ENCODE results near the gene GGT5.

Gene GGT5

GRCh38 chr22:24181088-24181995 is 63.5 kb downstream of the GGT5 start, which contains the start of gene SUSD2:
Gene SUSD2 (plus strand): TSS chr22:24181487. CDS start chr22:24181520, 33 bp downstream.
- no peak for DNase-seq

GRCh38 chr22:24180316-24181087 is 64.4 kb downstream of the GGT5 start:
- DNase-seq: no peak

DNA sequence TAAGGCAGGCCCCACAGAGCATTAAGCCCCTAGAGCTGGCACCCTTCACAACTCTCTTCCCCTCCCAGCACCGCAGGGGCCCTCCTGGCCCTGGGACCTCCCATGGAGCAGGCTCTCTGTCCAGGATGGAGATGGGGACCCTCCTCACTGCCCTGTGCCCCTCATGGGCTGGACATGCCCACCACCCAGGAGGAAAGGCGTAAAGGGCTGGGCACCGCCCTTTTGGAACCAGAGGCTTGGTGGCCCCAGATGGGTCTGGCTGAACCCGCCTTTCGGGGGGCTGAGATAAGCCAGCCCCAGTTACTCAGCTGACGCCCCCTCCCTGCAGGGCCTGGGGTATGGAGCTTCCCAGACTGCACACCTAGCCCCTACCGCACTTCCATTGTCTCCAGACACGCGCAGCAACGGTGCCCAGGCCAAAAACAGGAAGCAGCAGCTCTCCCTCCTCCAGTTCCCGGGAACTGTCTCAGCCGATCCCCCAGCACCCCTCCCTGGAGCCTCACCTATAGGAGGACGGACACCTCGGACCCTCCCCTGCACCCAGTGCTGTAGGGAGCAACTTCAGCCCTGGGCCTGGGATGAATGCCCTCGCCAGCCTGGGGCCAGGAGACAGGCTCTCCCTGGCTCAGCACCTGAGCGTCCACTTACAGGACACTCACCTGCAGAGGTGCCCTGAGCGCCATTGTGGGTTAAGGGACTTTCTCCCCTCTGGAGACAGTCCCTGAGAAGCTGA is 65.2 kb downstream of the GGT5 start:
- DNase-seq: no peak

DNA sequence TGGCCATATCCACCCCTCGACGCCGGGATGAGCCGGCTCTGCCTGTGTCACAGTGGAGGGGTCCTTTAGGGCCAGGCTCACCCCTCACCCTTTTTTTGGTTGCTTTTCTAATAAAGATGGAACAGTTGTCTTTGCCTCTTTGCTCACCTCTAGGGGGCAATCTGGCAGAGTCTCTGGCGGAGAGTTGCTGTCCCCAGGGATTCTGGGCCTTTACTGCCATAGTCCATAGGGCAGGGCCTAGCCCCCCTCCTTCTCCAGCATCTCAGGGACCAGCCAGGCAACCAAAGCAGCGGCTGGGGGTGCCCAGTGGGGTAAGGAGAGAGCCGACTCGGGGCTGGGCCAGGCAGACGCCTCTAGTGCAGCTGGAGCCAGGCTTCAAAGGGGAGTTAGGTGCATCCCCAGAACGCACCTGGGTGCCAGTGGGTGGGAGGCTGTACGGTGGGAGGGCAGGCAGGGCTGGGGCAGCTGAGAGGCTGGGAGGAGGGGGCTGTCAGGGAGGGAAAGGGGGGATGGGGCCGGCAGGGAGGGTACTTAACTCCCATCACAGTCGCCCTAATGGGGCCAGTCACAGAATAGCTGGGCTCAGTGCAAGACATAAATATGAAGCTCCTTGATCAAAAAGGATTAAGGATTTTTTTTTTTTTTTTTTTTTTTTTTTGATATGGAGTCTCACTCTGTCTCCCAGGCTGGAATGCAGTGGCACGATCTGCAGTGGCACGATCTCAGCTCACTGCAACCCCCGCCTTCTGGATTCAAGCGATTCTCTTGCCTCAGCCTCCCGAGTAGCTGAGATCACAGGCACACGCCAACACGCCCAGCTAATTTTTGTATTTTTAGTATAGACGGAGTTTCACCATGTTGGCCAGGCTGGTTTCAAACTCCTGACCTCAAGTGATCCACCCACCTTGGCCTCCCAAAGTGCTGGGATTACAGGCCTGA is 66.1 kb downstream of the GGT5 start:
- peak; percentile 9 for DNase-seq

DNA sequence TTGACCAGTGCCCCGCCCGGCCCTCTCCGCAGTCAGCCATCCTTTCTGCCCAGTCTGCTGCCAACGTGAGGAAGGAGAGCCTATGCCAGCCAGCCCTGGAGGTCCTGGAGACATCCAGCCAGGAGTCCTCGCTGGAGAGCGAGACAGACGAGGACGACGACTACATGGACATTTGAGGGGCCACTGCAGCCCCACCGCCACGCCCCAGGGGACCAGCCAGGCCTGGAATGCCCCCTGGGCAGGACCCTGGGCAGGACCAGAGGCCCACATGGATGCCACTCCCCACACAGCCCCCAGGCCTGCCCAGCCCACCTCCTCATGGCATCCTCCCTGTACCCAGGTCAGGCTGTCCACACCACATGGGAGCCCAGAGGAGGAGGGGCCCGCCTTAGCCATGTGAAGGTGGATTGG is 66.9 kb downstream of the GGT5 start:
- DNase-seq: no peak

DNA sequence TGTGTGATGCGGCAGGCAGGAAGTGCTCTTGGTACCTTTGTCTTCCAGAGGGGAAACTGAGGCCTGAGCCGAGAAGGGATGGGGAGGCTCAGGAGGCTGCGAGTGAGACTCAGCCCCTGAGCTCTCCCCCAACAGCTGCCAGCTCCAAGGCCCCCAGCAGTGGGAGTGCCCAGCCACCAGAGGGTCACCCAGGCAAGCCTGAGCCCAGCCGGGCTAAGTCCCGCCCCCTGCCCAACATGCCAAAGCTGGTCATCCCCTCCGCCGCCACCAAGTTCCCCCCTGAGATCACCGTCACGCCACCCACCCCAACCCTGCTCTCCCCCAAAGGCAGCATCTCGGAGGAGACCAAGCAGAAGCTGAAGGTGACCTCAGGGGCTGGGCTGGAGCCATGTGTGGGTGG is 67.4 kb downstream of the GGT5 start:
- no peak for DNase-seq

DNA sequence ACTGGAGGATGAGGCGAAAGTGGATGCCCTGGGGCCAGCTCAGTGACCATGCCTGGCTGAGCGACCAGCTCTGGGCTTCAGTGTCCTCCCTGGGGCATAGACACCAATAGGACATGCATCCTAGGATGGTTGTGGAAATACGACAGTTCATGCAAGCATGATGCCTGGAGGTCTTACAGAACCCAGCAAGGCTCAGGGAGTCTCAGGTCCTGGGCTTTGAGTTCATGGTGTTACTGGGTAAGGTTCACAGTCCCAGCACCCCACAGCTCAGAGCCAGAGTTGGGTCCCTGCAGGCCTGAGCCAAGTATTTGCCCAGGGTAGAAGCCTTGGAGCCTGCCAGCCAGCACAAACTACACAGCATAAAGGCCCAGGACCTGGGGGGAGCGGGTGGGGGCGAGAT is 67.8 kb downstream of the GGT5 start:
- DNase-seq: no peak

GRCh38 chr22:24176630-24177029 is 68.3 kb downstream of the GGT5 start:
- no peak for DNase-seq

GRCh38 chr22:24176040-24176439 is 68.8 kb downstream of the GGT5 start:
- no peak for DNase-seq

- peak; percentile 59 for DNase-seq
Measured at GRCh38 chr22:24175160-24175808, 69.6 kb downstream of the GGT5 start.

GRCh38 chr22:24171822-24172221 is 73.1 kb downstream of the GGT5 start:
- DNase-seq: no peak

DNA sequence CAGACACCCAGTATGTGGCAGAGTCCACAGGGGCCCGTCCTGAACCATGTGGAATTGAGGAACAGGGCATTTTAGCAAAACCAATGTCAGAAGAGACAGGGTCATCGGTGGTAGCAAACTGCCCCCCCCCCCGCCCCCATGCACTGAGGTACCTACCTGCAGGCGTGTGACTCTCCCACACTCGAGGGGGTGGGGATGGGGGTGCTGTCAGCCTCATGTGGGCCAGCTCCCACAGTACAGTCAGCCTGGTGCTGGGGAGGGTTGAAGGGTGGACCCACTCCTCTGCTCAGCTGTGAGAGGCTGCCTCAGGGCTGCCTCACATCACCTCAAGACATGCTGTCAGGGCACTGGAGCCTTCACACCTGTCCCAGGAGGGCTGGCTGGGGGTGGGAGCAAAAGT is 74.2 kb downstream of the GGT5 start:
- no peak for DNase-seq

DNA sequence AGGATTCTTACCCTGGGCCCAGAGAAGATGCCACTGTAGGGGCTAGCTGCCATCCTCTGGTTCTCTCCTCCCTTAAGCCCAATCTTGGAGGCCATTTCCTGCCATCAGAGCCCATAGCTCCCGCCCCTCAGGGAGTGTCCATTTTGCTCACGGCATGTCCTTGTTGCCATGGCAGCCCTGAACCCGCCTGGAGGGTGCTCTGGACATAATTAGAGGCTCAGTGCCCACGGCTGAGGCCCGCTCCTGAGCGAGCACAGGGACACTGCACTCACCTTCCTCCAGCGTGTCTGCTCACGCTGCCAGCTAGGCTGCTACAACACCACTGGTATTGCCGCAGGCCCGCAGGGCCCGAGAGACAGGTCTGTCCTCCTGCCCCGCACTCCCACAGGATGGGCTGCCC is 74.7 kb downstream of the GGT5 start:
- DNase-seq: no peak
